Right lobe of liver (tissue), 6 donors: ENCODE results near the gene ACOD1. TPM values are rescaled to one million over a fixed set of nuclear protein-coding genes. Genes with fewer than 3 reads are reported as not detected.

ENCODE experiments used
- ATAC-seq, 4 donors: fragments of 200-7000 bp; cut with Tn5 transposase; one replicate each; pipeline ENCODE4 v1.9.1; 2020; ENCODE audit warnings: mild to moderate bottlenecking in 4 of 4, moderate library complexity in 4 of 4
- DNase-seq, 3 donors: peaks; one replicate each; pipeline ENCODE4 v3.0.0-alpha.2; 2020
- H3K27ac ChIP-seq, 3 donors: fragments of 200-600 bp; one replicate each; pipeline ENCODE4 v1.8.0; 2022
- H3K27me3 ChIP-seq, 2 donors: fragments of 200-600 bp; one replicate each; pipeline ENCODE4 v1.8.0; 2022
- H3K36me3 ChIP-seq, 4 donors: fragments of 200-600 bp; sonication (generic) in 1 of 4; one replicate each; pipeline versions ENCODE4 v1.5.1 to v1.8.0; 2017 to 2022; ENCODE audit warnings: control low read depth in 1 of 4
- H3K4me1 ChIP-seq, 4 donors: fragments of 200-600 bp; sonication (generic) in 1 of 4; one replicate each; pipeline versions ENCODE4 v1.5.1 to v1.8.0; 2017 to 2022; ENCODE audit warnings: control low read depth in 1 of 4
- H3K4me3 ChIP-seq, 3 donors: fragments of 200-600 bp; one replicate each; pipeline ENCODE4 v1.8.0; 2022
- H3K9me3 ChIP-seq, 4 donors: fragments of 200-600 bp; sonication (generic) in 1 of 4; one replicate each; pipeline versions ENCODE4 v1.5.1 to v1.8.0; 2017 to 2022; ENCODE audit warnings: control low read depth in 1 of 4
- CTCF ChIP-seq, 4 donors: fragments of 200-600 bp in 3 of 4; fragments of 450-650 bp in 1 of 4; IDR thresholded peaks; one replicate each; pipeline versions ENCODE4 v1.5.1 to v1.8.0; 2016 to 2022; ENCODE audit warnings: antibody characterized with exemption in 4 of 4, mild to moderate bottlenecking in 2 of 4
- POLR2A ChIP-seq: fragments of 450-650 bp; IDR thresholded peaks from one replicate; pipeline ENCODE4 v1.6.1; 2017; ENCODE audit warnings: antibody characterized with exemption, mild to moderate bottlenecking
- WGBS: methylation state at CpG from one replicate; pipeline ENCODE4 v1.1.6; 2018; ENCODE audit warnings: low coverage, low lambda C conversion rate; ENCODE audit not compliant: insufficient coverage; ENCODE audit errors: missing lambda C conversion rate; 5-methylcytosine and 5-hydroxymethylcytosine counted together
- intact Hi-C, 2 donors: fragments of 100-400 bp; cut with DNase I; formaldehyde crosslinking; loops; one replicate each; pipeline versions ENCODE4 v1.11.2 to v1.14.1; 2022
- total RNA-seq, 6 experiments: library from RNA; depleted of rRNA in 2 of 6; stranded (reverse); fragments of >200 nt in 2 of 6; fragmentation: NEBNext Ultra II Directional in 3 of 6; extraction: Animal tissue kit (Norgen Biotek cat#: 25700) in 3 of 6; gene quantifications; one replicate each; pipeline versions ENCODE4 v1.1.0 to v1.2.4, GENCODE V29; 2016 to 2023
- donor health status: DM: no; HTN: yes; CAD: no.
- donor health status: DM: no; HTN: no; CAD: no.
- donor health status: DM: no; HTN: no; CAD: no.
- donor health status: DM: no; HTN: yes; CAD: no.
- donor health status: DM: no; HTN: yes; CAD: no.

ACOD1 gene
- total RNA-seq, 6 experiments from 2014 or later = not detected

- no peak for ATAC-seq
- no peak for DNase-seq
- 75% methylated on average over 5 of the region's 6 CpGs for WGBS
- H3K4me3 ChIP-seq = no peak overlapping the region
- no peak overlapping the region for H3K27ac ChIP-seq
- intact Hi-C loops = no loop called here
- peaks cover 0 to 8% (median 0%) of the 10 kb centered on the region in 4 donors for H3K4me1 ChIP-seq
- H3K9me3 ChIP-seq = no peaks in the 10 kb centered on the region
- TF ChIP-seq POLR2A = no peak
- no peak for TF ChIP-seq CTCF (IDR thresholded peaks at IDR 0.05)
- no peaks in the 10 kb centered on the region for H3K27me3 ChIP-seq
- H3K36me3 ChIP-seq = no peaks in the 10 kb centered on the region
These were observed 27.6 kb downstream of the ACOD1 start for GRCh38 chr13:76975863-76976262.

- intact Hi-C loops = no loop called here
- H3K9me3 ChIP-seq = no peaks in the 10 kb centered on the region
- TF ChIP-seq POLR2A (no peak), CTCF (IDR thresholded peaks at IDR 0.05) (no peak)
- no peak overlapping the region for H3K27ac ChIP-seq
- H3K4me3 ChIP-seq = no peak overlapping the region
- DNase-seq (no peak), ATAC-seq (no peak)
- WGBS = 62% methylated on average over 8 of the region's 8 CpGs
- H3K4me1 ChIP-seq = peaks cover 0 to 8% (median 0%) of the 10 kb centered on the region in 4 donors
- no peaks in the 10 kb centered on the region for H3K36me3 ChIP-seq
- no peaks in the 10 kb centered on the region for H3K27me3 ChIP-seq
These were observed 28.2 kb downstream of the ACOD1 start for GRCh38 chr13:76976490-76976889.

GRCh38 chr13:76976929-76977328 lies 28.6 kb downstream of the ACOD1 start:
- 69% methylated on average over 5 of the region's 5 CpGs for WGBS
- DNase-seq (no peak), ATAC-seq (no peak)
- no peaks in the 10 kb centered on the region for H3K9me3 ChIP-seq
- H3K27ac ChIP-seq = no peak overlapping the region
- TF ChIP-seq CTCF (IDR thresholded peaks at IDR 0.05) (no peak), POLR2A (no peak)
- no peaks in the 10 kb centered on the region for H3K27me3 ChIP-seq
- no peak overlapping the region for H3K4me3 ChIP-seq
- peaks cover 0 to 8% (median 0%) of the 10 kb centered on the region in 4 donors for H3K4me1 ChIP-seq
- H3K36me3 ChIP-seq = no peaks in the 10 kb centered on the region
- intact Hi-C loops = no loop called here

- DNase-seq (peak; percentile 81 to 87 (median 86)), ATAC-seq (peak; percentile 98 to 100 (median 100))
- TF ChIP-seq POLR2A (no peak), CTCF (IDR thresholded peaks at IDR 0.05) (peak; percentile 71 to 98 (median 96))
- intact Hi-C loops = no loop called here
- 5% methylated on average over 22 of the region's 34 CpGs for WGBS
- peaks cover 0 to 8% (median 0%) of the 10 kb centered on the region in 4 donors for H3K4me1 ChIP-seq
- no peaks in the 10 kb centered on the region for H3K36me3 ChIP-seq
- H3K9me3 ChIP-seq = no peaks in the 10 kb centered on the region
- peak overlapping the region in 2 of 3 donors; percentile 19 to 25 for H3K4me3 ChIP-seq
- no peak overlapping the region for H3K27ac ChIP-seq
- H3K27me3 ChIP-seq = no peaks in the 10 kb centered on the region
These were observed 31.9 kb downstream of the ACOD1 start for GRCh38 chr13:76980075-76980718.
